ENCODE measurements around the gene MOCS2. TPM values are rescaled to one million over a fixed set of nuclear protein-coding genes. Genes with fewer than 3 reads are reported as not detected.

Gene MOCS2
- total RNA-seq, 1 donor from 2014 or later: 41.4 TPM

GRCh38 chr5:53066088-53066487 lies 43.5 kb downstream of the MOCS2 start:
- no peak for ATAC-seq
- no peak for DNase-seq (ENCODE audit: low spot score)
- intact Hi-C loops (cut with DNase I): no loop called here

DNA sequence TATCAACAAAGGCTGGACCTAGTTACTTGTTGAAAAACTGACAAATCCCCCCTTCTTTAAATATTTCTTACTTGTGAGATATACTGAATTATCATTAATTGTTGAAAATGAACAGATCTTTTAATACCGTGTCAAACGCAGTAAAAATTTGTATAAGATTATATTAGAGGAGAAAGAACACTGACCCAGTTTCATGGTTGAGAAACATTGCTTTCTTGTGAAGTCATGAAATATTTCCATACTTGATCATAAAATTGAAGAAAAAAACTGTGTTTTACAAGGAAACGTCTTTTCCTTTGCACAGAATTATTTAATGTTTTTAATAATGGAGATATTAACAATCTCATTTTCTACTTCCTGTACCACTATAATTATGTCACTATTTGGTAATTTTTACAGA lies 45.8 kb downstream of the MOCS2 start:
- ATAC-seq (no peak), DNase-seq (ENCODE audit: low spot score) (no peak)
- intact Hi-C loops (cut with DNase I): no loop called here

- intact Hi-C loops (cut with DNase I): no loop called here
- no peak for ATAC-seq
- DNase-seq (ENCODE audit: low spot score): no peak
Observed at GRCh38 chr5:53063176-53063575, 46.4 kb downstream of the MOCS2 start.

GRCh38 chr5:53059281-53059680 lies 50.3 kb downstream of the MOCS2 start:
- no peak for ATAC-seq
- intact Hi-C loops (cut with DNase I): no loop called here
- DNase-seq (ENCODE audit: low spot score): no peak

- intact Hi-C loops (cut with DNase I): no loop called here
- ATAC-seq: no peak
- no peak for DNase-seq (ENCODE audit: low spot score)
Observed at GRCh38 chr5:53055365-53055764, 54.2 kb downstream of the MOCS2 start.

- DNase-seq (ENCODE audit: low spot score) (no peak), ATAC-seq (no peak)
- intact Hi-C loops (cut with DNase I): no loop called here
Observed at GRCh38 chr5:53053364-53053763, 56.2 kb downstream of the MOCS2 start.

DNA sequence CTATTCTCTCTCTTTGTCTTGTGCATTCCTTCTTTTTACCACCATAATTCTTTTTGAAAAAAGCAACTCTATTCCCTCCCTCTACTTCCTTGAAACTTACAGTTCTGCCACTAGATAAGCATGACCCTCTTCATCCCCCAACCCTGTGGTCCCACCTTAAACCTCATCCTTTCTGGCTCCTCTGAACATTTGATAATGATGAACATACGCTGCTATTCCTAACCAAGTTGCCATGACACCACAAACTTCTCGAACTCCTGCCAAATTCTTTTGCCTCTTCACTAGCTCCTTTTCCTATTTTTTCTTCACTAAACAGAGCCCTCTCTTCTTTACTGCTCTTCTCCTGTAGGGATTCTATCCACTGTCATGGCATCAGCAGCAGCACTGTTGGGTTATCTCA lies 57.1 kb downstream of the MOCS2 start:
- intact Hi-C loops (cut with DNase I): no loop called here
- DNase-seq (ENCODE audit: low spot score): no peak
- no peak for ATAC-seq

GRCh38 chr5:53048248-53048647 lies 61.3 kb downstream of the MOCS2 start:
- intact Hi-C loops (cut with DNase I): no loop called here
- no peak for ATAC-seq
- no peak for DNase-seq (ENCODE audit: low spot score)

Other genes starting within 250 kb of the MOCS2 start
- 11.0 TPM for gene ITGA2, start 120.4 kb downstream of the MOCS2 start, total RNA-seq

Measured in sciatic nerve (tissue), 2 donors.